HEK293 (cell line): ENCODE data around the gene IL18R1.

ENCODE experiments used
- CTCF ChIA-PET: fragments of 350-600 bp; formaldehyde crosslinking; extraction: SDS; loops from one replicate; lab custom pipeline; 2021; ENCODE audit warnings: antibody characterized with exemption; lab: Yijun Ruan, JAX
- POLR2A ChIA-PET: fragments of 300-600 bp; formaldehyde crosslinking; extraction: SDS; loops from one replicate; lab custom pipeline; 2020; ENCODE audit warnings: antibody characterized with exemption, inconsistent platforms; lab: Yijun Ruan, JAX
- H3K27ac ChIP-seq: fragments of 200-500 bp; sonication (Bioruptor generic); 2 replicates; pipeline ENCODE4 v1.5.1; 2014; ENCODE audit warnings: low read depth, low read length, control low read depth, inconsistent platforms; ENCODE audit errors: extremely low read depth
- H3K36me3 ChIP-seq, 2 experiments: fragments of 200-500 bp in 1 of 2; sonication (Bioruptor generic) in 1 of 2; 1 replicate in 1 of 2; 2 replicates in 1 of 2; pipeline ENCODE4 v1.5.1; 2014 to 2017; ENCODE audit warnings: inconsistent platforms in 2 of 2, low read length in 2 of 2; ENCODE audit not compliant: control insufficient read depth in 2 of 2, insufficient read depth in 1 of 2
- H3K4me1 ChIP-seq: fragments of 200-500 bp; sonication (Bioruptor generic); 2 replicates; pipeline ENCODE4 v1.5.1; 2014; ENCODE audit warnings: mild to moderate bottlenecking, low read length, inconsistent platforms; ENCODE audit not compliant: control insufficient read depth, insufficient read depth
- H3K4me3 ChIP-seq: 2 replicates; pipeline ENCODE4 v1.5.1; 2011; ENCODE audit warnings: low read depth, mild to moderate bottlenecking, control low read depth, low read length, moderate library complexity
- H3K9me3 ChIP-seq: fragments of 200-500 bp; sonication (Bioruptor generic); 2 replicates; pipeline ENCODE4 v1.5.1; 2014; ENCODE audit warnings: low read depth, low read length, inconsistent platforms; ENCODE audit not compliant: control insufficient read depth, insufficient read depth
- CTCF ChIP-seq: fragments of 450-650 bp; formaldehyde crosslinking; IDR thresholded peaks from 2 replicates; pipeline ENCODE4 v1.5.1; 2016; ENCODE audit warnings: missing biosample characterization, missing genetic modification characterization
- EGR2 ChIP-seq: fragments of 450-650 bp; formaldehyde crosslinking; IDR thresholded peaks from 2 replicates; pipeline ENCODE4 v1.5.1; 2016; ENCODE audit warnings: low read depth, missing biosample characterization, missing genetic modification characterization
- ELK4 ChIP-seq: IDR thresholded peaks from 2 replicates; pipeline ENCODE4 v1.6.1; 2011; ENCODE audit warnings: mild to moderate bottlenecking, low read depth, low read length, borderline replicate concordance
- SCRT2 ChIP-seq: fragments of 450-650 bp; formaldehyde crosslinking; IDR thresholded peaks from 2 replicates; pipeline ENCODE4 v1.5.1; 2016; ENCODE audit warnings: missing biosample characterization, missing genetic modification characterization
- TCF7L2 ChIP-seq: IDR thresholded peaks from 2 replicates; pipeline ENCODE4 v1.6.1; 2011; ENCODE audit warnings: low read depth, mild to moderate bottlenecking, inconsistent platforms, low read length, moderate library complexity, borderline replicate concordance
- ZNF18 ChIP-seq: fragments of 450-650 bp; formaldehyde crosslinking; IDR thresholded peaks from 2 replicates; pipeline ENCODE4 v1.5.1; 2016; ENCODE audit warnings: missing biosample characterization, missing genetic modification characterization
- ZNF274 ChIP-seq, 2 experiments: fragments of 200-500 bp in 1 of 2; fragments of 450-650 bp in 1 of 2; sonication (Bioruptor generic) in 1 of 2; formaldehyde crosslinking in 1 of 2; IDR thresholded peaks; 2 replicates each; pipeline versions ENCODE4 v1.5.1 to v1.6.1; 2014 to 2016; ENCODE audit warnings: borderline replicate concordance in 1 of 2, inconsistent platforms in 1 of 2, low read length in 1 of 2, missing biosample characterization in 1 of 2, missing genetic modification characterization in 1 of 2
- ZNF280D ChIP-seq: fragments of 450-650 bp; formaldehyde crosslinking; IDR thresholded peaks from 2 replicates; pipeline ENCODE4 v1.5.1; 2016; ENCODE audit warnings: missing biosample characterization, missing genetic modification characterization
- ZNF416 ChIP-seq: fragments of 450-650 bp; formaldehyde crosslinking; IDR thresholded peaks from 2 replicates; pipeline ENCODE4 v1.5.1; 2016; ENCODE audit warnings: missing biosample characterization, missing genetic modification characterization
- ZNF423 ChIP-seq: fragments of 450-650 bp; formaldehyde crosslinking; IDR thresholded peaks from 2 replicates; pipeline ENCODE4 v1.5.1; 2016; ENCODE audit warnings: missing biosample characterization, missing genetic modification characterization
- ZNF561 ChIP-seq: fragments of 450-650 bp; IDR thresholded peaks from 2 replicates; pipeline ENCODE4 v1.5.1; 2018; ENCODE audit warnings: missing biosample characterization, missing genetic modification characterization, borderline replicate concordance
- ZNF585B ChIP-seq: fragments of 450-650 bp; formaldehyde crosslinking; IDR thresholded peaks from 2 replicates; pipeline ENCODE4 v1.5.1; 2016; ENCODE audit warnings: missing biosample characterization, missing genetic modification characterization
- ZNF654 ChIP-seq: fragments of 450-650 bp; formaldehyde crosslinking; IDR thresholded peaks from 2 replicates; pipeline ENCODE4 v1.5.1; 2016; ENCODE audit warnings: low read depth, missing biosample characterization, missing genetic modification characterization

Gene IL18R1

GRCh38 chr2:102439065-102439695 lies 83.6 kb downstream of the IL18R1 start (continued):
- TF ChIP-seq ZNF423 (tag by site-specific recombination), result no peak

- TF ChIP-seq CTCF (0 out of 2 replicates have a peak, but pooled peaks have one; percentile 12), ZNF280D (tag by site-specific recombination) (no peak), ZNF654 (tag by site-specific recombination) (peak; percentile 55)
- POLR2A ChIA-PET, result no interaction called here
Observed at GRCh38 chr2:102442967-102443828, 87.6 kb downstream of the IL18R1 start.

GRCh38 chr2:102444233-102444632 lies 88.6 kb downstream of the IL18R1 start:
- no peak overlapping the region for H3K27ac ChIP-seq
- CTCF ChIA-PET, result interaction anchor here (0.5 to 2.9 kb wide), 13 partner anchors 8 to 1026 kb away, joined by 3 to 22 read pairs (median 3); no protein-coding TSS in a partner anchor

More at GRCh38 chr2:102442967-102443828, 87.6 kb downstream of the IL18R1 start:
- H3K4me1 ChIP-seq, result no peaks in the 10 kb centered on the region
- no peaks in the 10 kb centered on the region for H3K36me3 ChIP-seq
- H3K27ac ChIP-seq, result no peak overlapping the region
- no peak overlapping the region for H3K4me3 ChIP-seq
- H3K9me3 ChIP-seq, result no peaks in the 10 kb centered on the region
- CTCF ChIA-PET, result interaction anchor here (0.5 to 2.9 kb wide), 36 partner anchors 9 to 1025 kb away, joined by 3 to 22 read pairs (median 4); partner anchors contain the start of gene IL18RAP

More at GRCh38 chr2:102444233-102444632, 88.6 kb downstream of the IL18R1 start:
- Histone ChIP-seq H3K9me3 (no peaks in the 10 kb centered on the region), H3K4me3 (no peak overlapping the region)
- POLR2A ChIA-PET, result no interaction called here
- TF ChIP-seq SCRT2 (tag by site-specific recombination) (no peak), ZNF18 (tag by site-specific recombination) (no peak), TCF7L2 (no peak), ELK4 (no peak), ZNF416 (tag by site-specific recombination) (no peak), ZNF561 (tag by site-specific recombination) (no peak), EGR2 (no peak), ZNF585B (tag by site-specific recombination) (no peak), ZNF274 (IDR thresholded peaks at IDR 0.05; ENCODE audit: low read length) (no peak), ZNF274 (tag by site-specific recombination; IDR thresholded peaks at IDR 0.05; ENCODE audit: borderline replicate concordance) (no peak)
- TF ChIP-seq, all 188 proteins: peak for 0
- no peaks in the 10 kb centered on the region for H3K4me1 ChIP-seq
- no peaks in the 10 kb centered on the region for H3K36me3 ChIP-seq
